GM18526 (cell line): ENCODE measurements around the gene NUTM1.

Experiments used
- POLR2A ChIP-seq: IDR thresholded peaks from 3 replicates; pipeline ENCODE4 v1.6.1; 2011; ENCODE audit not compliant: insufficient read length; ENCODE audit errors: extremely low read depth

Gene NUTM1

DNA sequence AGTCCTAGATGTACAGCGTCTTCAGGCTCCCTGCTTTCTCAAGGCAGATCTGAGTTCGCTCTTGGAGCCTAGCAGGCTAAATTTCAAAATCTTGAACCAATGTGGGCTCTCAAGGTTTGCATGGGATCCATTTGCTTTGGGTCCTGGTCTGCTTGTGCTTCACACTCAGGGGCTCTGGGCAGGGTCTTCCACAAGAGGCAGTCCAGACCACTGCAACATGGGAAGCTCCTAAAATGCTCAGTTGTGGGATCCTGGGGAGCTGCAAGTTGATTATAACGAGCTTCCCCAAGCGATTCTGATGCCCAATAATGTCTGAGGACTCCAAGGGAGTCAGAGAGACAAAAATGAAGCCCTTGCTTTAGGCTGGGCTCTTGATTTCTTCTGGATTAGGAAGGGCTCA is 6.7 kb downstream of the NUTM1 start:
- TF ChIP-seq POLR2A, result no peak

DNA sequence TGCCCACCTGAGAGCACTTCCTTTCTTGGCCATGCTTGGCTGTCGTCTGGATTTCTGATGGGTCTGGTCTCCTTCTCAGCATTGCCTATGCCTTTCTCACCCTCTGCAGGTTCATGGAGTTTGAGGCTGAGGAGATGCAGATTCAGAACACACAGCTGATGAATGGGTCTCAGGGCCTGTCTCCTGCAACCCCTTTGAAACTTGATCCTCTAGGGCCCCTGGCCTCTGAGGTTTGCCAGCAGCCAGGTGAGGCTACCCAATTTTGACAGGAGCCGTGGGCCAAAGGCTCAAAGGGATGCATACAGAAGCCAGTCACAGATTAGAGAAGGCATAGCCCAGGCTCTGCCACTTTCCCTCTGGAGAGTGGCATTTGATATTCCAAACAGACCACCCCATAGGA is 10.5 kb downstream of the NUTM1 start:
- TF ChIP-seq POLR2A, result no peak

DNA sequence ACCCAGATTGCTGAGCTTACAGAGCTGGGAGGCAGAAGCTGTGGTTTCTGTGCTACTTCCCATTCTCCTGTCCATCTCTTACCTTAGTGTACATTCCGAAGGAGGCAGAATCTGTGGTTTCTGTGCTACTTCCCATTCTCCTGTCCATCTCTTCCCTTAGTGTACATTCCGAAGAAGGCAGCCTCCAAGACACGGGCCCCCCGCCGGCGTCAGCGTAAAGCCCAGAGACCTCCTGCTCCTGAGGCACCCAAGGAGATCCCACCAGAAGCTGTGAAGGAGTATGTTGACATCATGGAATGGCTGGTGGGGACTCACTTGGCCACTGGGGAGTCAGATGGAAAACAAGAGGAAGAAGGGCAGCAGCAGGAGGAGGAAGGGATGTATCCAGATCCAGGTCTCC is 11.2 kb downstream of the NUTM1 start:
- no peak for TF ChIP-seq POLR2A

DNA sequence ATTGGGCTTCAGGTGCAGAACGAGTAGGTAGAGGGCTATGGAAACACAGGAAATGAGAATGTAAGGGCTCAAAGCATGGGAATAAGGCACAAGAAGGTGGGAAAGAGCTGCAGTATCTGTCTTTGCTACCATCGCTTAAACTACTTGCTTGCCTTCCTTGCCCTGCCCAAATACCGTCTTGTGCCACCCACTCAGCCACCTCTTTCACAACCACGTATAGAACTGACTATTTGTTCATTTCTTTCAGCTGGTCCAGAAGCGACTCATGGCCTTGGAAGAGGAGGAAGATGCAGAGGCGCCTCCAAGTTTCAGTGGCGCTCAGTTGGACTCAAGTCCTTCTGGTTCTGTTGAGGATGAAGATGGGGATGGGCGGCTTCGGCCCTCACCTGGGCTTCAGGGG is 12.1 kb downstream of the NUTM1 start:
- TF ChIP-seq POLR2A, result no peak

DNA sequence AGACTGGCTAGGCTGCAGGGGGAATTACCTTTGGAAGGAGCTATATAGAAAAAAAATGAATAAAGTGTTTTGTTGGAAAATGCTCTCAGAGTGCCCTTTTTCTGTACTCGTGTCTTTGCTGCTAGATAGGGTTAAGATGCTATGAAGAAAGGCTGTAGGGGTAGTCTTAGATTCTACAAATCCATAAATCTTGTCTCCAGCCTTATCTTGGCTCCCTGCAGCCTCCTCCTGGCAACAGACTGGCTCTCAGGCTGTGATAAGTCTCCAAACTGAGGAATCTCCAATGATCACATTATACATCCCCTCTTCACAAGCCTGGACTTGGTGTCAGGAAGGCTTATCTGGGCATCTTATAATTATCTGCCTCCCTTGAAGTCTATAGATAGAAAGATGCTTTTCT is 14.5 kb downstream of the NUTM1 start:
- no peak for TF ChIP-seq POLR2A

DNA sequence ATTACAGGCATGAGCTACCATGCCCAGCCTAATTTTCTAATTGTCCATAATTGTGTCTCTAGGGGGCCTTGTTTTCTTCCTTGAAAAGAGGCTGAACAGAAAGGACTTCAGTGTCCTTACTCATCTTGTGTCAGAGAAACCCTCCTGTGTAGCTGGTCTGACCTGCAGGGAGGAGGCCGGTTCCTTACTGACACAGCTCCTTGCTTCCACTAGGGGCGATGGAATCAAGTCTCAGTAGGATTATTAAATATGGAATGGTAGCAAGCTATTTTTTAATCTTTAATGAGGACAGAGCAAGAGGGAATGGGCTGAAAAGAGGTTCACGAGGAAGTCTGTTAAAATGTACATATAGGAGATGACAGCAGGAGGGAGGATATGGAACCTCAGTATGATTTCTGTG is 15.3 kb downstream of the NUTM1 start:
- no peak for TF ChIP-seq POLR2A

DNA sequence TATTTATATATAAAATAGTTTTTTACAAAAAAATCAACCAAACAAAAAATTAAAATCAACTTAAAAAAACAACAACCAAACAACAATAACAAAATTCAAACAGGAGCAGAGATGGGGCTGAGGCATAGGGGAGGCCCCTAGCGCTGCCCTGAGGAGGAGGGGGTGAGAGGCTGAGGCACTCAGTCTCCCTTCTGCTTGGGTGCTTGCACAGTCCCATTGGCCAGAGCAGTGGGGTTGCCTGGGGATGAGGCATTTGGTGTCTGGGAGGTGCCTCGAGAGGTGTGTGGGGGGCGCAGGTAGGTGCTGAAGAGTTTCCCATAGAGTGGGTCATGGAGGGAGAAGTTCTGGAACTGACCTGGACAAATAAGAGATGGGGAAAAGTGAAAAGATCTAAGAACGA is 15.8 kb downstream of the NUTM1 start:
- TF ChIP-seq POLR2A, result no peak

DNA sequence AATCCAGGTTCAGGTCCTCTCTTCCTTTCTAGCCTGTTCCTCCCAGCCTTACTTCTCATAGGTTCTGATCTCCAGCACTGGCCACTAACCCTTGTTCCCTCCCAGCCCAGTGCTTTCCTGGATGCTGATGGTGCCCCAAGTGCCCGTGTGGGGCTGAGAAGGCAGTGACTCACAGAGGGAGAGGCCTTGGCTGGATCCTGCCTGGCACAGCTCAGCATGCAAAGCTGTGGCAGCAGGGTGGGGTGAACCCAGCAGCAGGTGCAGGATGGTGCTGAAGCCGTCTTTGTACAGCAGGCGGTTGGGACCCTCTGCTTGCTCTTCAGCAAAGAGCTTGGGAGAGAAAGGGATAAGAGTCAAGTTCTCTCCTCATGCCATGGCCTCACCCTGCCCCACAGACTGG is 16.3 kb downstream of the NUTM1 start:
- no peak for TF ChIP-seq POLR2A

DNA sequence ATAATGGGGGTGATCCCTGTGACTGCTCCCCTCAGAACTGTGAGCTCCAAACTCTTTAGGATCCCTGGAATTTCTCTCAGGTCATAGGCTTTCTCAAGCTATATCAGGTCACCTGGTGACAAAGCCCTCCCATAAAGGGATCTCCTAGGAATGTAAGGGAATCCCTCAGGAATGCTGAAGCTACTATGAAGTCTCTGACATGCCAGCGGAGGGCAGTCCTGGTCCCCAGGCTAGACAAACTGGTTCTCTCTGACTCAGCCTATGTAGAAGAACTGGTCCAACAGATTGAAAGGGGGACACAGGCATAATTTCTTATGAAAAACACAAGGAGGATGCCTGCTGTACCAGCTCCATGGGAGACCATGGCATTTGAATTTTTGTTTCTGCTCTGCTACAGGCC is 17.2 kb downstream of the NUTM1 start:
- TF ChIP-seq POLR2A, result no peak

DNA sequence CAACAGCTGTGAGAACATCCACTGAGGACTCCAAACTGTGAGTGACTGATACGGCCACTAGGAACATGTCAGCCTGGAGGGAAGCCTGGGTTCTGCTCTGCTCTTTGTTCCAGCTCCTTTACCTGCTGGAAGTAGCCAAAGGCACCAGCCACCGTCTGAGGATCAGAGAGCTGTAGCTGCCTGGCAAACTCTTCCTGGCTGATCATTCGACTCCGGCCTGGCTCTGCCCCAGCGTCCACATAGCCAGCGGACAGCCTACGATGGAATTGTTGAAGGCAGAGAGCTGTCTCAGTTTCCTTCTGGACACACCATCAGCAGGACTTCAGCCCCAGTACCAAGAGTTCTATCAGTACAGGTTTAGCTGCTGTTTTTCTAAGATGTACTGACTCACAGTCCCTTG is 18.2 kb downstream of the NUTM1 start:
- TF ChIP-seq POLR2A, result no peak

DNA sequence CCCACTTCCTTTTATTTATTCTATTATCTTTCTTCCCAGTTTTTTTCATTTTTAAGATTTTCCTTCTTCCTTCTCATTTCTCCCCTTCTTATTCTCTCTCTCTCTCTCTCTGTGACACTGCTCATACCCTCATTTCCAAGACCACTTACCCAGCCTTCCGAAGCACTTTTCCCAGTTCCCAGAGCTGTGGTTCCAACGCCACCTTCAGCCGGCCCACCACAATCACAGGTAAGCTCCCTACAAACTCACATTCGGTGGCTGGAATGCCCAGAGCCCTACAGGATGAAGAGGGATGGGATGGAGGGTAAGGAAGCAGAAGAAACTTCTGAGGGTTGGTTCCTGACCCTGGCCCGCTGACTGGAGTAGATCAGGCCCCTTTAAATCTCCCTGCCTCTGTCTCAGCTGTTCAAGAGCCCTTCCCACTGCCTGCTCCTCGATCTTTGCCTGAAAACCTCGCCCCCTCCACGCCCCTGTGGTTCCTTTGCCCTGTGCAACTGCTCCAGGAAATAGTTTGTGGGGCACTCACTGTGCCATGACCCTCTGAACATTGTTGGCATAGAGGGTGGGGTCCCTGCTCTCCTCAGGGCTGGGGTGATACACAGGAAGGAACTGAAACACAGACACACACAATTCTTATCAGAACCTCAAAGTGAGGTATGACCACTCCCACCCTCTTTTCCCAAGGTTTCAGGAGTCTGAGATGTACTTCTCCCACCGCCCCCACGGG is 19.1 kb downstream of the NUTM1 start:
- no peak for TF ChIP-seq POLR2A

DNA sequence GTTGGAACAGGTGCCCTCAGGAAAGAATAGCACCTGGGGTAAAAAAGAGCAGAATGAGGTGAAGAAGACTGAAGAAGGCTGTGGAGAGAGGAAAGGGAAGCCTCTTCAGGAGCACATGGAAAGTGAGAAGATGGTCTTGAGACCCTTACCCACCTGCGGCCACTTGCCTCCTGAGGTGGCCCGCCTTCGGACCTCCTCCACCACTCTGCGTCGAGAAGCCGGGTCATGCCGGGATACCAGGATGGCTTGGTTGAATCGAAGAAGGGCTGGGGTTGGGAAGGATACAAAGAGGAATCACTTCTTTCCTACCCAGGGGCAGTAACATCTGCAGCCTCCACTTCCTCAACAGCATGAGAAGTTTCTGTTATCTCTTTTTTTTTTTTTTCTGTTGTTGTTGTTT is 20.9 kb downstream of the NUTM1 start:
- no peak for TF ChIP-seq POLR2A

DNA sequence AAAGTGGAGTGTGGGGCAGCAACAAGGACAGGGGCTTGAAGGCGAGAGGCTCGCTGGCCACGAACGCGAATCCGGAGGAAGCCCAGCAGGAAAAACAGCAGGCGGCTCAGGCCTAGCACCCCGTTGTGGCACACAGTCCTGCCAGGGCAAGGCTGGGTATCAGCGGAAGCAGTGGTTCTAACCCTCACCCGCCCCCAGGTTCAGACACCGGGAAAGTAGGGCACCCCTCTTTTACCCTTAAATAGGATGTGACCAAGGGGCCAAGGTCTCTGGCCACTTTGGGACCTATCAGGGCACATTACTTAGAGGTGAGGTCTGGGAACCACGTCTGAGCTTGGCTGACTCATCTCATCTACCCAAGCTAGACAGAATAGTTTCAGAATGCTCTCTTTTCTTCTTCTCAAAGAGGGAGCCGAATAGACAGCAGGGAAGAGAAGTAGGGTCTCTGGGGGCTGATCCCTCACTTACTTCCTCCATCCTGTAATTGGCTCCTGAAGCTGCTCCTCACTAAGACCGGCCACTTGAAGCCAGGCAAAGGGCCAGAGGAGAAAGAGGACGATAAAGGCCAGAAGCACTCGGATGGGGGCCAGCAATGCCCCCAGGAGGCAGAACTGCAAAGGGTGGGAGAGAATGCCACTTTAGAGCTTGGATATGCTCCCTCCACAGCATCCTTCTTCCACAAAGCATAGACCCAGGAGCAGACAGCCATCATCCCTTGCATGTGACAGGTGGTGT is 22.1 kb downstream of the NUTM1 start:
- TF ChIP-seq POLR2A, result no peak

DNA sequence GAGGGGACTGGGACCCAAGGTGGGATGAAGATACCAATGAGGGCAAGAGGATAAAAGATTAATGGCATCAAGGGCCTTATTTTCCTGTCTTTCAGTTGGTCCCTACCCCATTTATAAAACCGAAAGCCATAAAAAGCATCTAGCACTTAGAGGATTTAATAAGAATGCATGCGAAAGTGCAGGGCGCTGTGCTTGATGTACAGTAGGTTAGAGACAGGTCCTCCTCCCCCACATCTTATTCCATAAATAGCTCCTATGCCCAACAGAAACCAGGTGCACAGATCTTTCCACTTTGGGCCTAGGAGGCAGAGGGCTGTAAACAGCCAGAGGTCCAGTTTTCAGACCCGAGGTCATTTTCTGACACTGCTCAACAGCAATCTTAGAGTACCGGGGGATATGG is 22.7 kb downstream of the NUTM1 start:
- TF ChIP-seq POLR2A, result no peak

DNA sequence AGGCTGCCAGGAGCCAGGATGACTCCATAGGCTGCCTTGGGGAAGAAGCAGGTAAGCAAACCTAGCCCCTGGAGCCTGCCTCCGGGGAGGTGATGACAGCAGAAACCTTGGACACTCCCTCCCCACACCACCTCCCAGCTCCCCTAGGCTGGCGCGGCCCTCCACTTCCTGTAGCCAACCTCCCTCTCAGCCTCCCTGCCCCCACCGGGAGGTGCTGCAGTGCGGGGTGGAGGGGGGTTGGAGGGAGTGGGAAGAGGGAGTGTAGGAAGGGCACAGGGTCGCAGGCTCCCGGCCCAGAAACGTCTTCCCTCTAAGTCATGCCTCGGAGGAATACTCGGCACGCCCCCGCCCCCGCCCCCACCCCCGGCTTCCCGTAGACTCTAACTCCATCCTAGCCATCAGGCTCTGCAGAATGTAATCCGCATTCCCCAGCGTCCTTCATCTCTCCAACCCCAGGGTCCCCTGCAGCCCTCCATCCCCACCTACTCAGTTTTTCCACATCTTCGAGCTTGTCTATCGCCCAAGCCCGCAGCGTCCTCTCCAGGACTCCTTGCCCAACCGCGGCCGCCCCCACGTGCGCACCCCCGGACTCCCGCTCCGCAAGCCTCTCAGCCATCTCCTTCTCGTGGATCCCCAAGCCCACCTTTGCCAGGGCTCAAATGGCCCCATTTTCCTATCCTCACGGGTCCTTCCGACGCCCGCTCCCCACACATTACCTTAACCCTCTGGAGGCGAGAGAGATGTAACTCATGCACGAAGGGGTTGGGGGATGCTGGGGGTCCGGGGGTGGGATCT is 23.4 kb downstream of the NUTM1 start:
- no peak for TF ChIP-seq POLR2A
